Measurements from ENCODE around the gene PHYHIPL. TPM values are rescaled to one million over a fixed set of nuclear protein-coding genes. Genes with fewer than 3 reads are reported as not detected.

PHYHIPL gene
- total RNA-seq, 3 donors from 2014 or later, result under 0.01 to 0.44 (median under 0.01) TPM

DNA sequence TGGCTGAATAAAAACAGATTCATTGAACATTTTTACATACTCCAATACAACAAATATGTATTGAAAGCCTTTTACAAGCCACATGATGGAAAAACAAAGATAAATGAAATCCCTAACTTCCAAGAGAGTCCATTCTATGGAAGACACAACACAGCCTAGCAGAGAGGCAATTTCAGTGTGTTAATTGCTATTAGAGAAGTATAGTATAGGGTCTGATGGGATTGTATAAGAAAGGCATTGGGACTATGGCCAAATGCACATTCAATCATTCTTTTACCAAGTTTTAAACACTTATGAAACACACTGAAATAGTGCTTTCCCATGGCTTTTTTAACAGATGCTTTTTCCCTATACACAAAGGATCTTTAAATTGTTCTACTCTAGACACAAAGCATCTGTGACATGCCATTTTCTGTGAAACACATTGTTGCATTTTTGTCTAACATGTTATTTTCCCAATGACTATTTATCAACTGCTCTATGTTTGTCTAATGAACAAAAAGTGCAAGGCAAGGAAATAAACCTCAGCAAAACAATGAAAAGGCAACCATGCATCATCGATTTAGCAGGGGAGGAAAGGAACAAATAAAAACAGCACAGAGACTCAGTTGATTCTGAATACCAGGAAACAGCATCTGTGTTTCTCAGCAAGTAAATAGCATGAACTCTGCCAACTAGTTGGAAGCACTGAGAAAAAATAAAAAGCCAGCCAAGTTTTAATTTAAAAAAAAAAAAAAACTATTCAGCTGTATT, 42.4 kb upstream of the PHYHIPL start:
- H3K4me1 ChIP-seq, result peaks cover 0 to 3% of the 10 kb centered on the region in 2 donors
- intact Hi-C loops (cut with DNase I; ENCODE audit: low total_unique reads), result no loop called here
- TF ChIP-seq, protein P1, sequence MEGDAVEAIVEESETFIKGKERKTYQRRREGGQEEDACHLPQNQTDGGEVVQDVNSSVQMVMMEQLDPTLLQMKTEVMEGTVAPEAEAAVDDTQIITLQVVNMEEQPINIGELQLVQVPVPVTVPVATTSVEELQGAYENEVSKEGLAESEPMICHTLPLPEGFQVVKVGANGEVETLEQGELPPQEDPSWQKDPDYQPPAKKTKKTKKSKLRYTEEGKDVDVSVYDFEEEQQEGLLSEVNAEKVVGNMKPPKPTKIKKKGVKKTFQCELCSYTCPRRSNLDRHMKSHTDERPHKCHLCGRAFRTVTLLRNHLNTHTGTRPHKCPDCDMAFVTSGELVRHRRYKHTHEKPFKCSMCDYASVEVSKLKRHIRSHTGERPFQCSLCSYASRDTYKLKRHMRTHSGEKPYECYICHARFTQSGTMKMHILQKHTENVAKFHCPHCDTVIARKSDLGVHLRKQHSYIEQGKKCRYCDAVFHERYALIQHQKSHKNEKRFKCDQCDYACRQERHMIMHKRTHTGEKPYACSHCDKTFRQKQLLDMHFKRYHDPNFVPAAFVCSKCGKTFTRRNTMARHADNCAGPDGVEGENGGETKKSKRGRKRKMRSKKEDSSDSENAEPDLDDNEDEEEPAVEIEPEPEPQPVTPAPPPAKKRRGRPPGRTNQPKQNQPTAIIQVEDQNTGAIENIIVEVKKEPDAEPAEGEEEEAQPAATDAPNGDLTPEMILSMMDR (IDR thresholded peaks at IDR 0.05), result no peak
- TF ChIP-seq POLR2AphosphoS5 (IDR thresholded peaks at IDR 0.05), result no peak
- TF ChIP-seq POLR2A (IDR thresholded peaks at IDR 0.05), result no peak

GRCh38 chr10:59134785-59135184, 41.7 kb upstream of the PHYHIPL start:
- no peak for DNase-seq (ENCODE audit: low spot score in 2 of 2)
- Histone ChIP-seq H3K9me3 (no peaks in the 10 kb centered on the region), H3K4me3 (no peak overlapping the region), H3K4me1 (peaks cover 0 to 3% of the 10 kb centered on the region in 2 donors), H3K27me3 (no peaks in the 10 kb centered on the region), H3K36me3 (no peaks in the 10 kb centered on the region), H3K27ac (no peak overlapping the region)
- intact Hi-C loops (cut with DNase I; ENCODE audit: low total_unique reads), result no loop called here
- TF ChIP-seq, protein P1 (IDR thresholded peaks at IDR 0.05), result no peak
- TF ChIP-seq POLR2AphosphoS5 (IDR thresholded peaks at IDR 0.05) (no peak), POLR2A (IDR thresholded peaks at IDR 0.05) (no peak)

More for the DNA sequence above, 42.4 kb upstream of the PHYHIPL start:
- no peaks in the 10 kb centered on the region for H3K9me3 ChIP-seq
- no peak overlapping the region for H3K27ac ChIP-seq
- DNase-seq (ENCODE audit: low spot score in 2 of 2), result no peak
- no peak overlapping the region for H3K4me3 ChIP-seq
- no peaks in the 10 kb centered on the region for H3K36me3 ChIP-seq
- H3K27me3 ChIP-seq, result no peaks in the 10 kb centered on the region

DNA sequence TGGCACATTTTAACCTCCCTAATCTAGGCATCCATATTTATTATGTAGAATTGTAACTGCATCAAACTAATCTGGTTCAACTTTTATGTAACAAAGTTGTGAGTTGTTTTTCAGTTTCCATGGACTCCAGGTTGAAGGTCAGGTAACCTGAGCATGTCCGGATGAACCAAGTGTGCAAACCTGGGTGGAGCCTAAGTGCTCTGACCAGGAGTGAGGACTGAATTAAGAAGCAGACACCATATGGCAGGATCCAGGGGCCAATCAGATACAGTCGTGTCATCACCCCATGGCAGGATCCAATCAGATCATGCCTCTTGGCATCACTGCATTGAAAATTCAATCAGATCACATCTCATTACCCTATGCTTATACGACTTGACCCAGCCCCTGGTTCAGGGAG, 41.2 kb upstream of the PHYHIPL start:
- Histone ChIP-seq H3K4me3 (no peak overlapping the region), H3K4me1 (peaks cover 0 to 3% of the 10 kb centered on the region in 2 donors), H3K36me3 (no peaks in the 10 kb centered on the region), H3K27ac (no peak overlapping the region), H3K27me3 (no peaks in the 10 kb centered on the region), H3K9me3 (no peaks in the 10 kb centered on the region)
- intact Hi-C loops (cut with DNase I; ENCODE audit: low total_unique reads), result no loop called here
- no peak for TF ChIP-seq POLR2A (IDR thresholded peaks at IDR 0.05)
- no peak for TF ChIP-seq POLR2AphosphoS5 (IDR thresholded peaks at IDR 0.05)
- TF ChIP-seq, protein P1 (IDR thresholded peaks at IDR 0.05), result no peak
- DNase-seq (ENCODE audit: low spot score in 2 of 2), result no peak

DNA sequence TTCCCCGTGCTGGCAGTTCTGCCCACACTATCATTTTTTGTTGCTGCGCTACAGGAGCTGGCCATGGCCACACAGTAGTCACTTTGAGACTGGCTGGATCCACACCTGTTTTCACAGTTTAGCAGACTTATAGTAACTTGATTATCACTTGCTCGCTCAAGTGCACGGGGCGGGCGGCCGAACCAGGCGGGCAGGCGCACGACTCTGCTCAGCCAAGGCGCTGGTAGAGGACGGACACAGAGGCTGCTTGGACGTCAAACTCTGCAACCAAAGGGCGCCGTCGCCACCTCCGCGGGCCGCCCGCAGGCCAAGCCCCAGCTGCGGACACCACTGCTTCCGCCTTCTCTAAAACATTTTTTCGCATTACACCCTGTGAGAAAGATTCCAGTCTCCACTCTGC, 38.4 kb upstream of the PHYHIPL start:
- DNase-seq (ENCODE audit: low spot score in 2 of 2), result no peak
- H3K9me3 ChIP-seq, result no peaks in the 10 kb centered on the region
- intact Hi-C loops (cut with DNase I; ENCODE audit: low total_unique reads), result no loop called here
- H3K4me1 ChIP-seq, result peaks cover 0 to 3% of the 10 kb centered on the region in 2 donors
- H3K4me3 ChIP-seq, result no peak overlapping the region
- H3K27me3 ChIP-seq, result no peaks in the 10 kb centered on the region
- H3K27ac ChIP-seq, result no peak overlapping the region
- no peaks in the 10 kb centered on the region for H3K36me3 ChIP-seq
- TF ChIP-seq POLR2AphosphoS5 (IDR thresholded peaks at IDR 0.05), result no peak
- TF ChIP-seq, protein P1 (IDR thresholded peaks at IDR 0.05), result no peak
- TF ChIP-seq POLR2A (IDR thresholded peaks at IDR 0.05), result no peak

- DNase-seq (ENCODE audit: low spot score in 2 of 2), result no peak
Measured at GRCh38 chr10:59143544-59143943, 32.9 kb upstream of the PHYHIPL start.

More at GRCh38 chr10:59143544-59143943, 32.9 kb upstream of the PHYHIPL start:
- H3K9me3 ChIP-seq, result no peaks in the 10 kb centered on the region
- no peak overlapping the region for H3K4me3 ChIP-seq
- H3K27me3 ChIP-seq, result no peaks in the 10 kb centered on the region
- intact Hi-C loops (cut with DNase I; ENCODE audit: low total_unique reads), result no loop called here
- H3K27ac ChIP-seq, result no peak overlapping the region
- no peaks in the 10 kb centered on the region for H3K36me3 ChIP-seq
- H3K4me1 ChIP-seq, result no peaks in the 10 kb centered on the region
- no peak for TF ChIP-seq POLR2A (IDR thresholded peaks at IDR 0.05)
- TF ChIP-seq POLR2AphosphoS5 (IDR thresholded peaks at IDR 0.05), result no peak
- TF ChIP-seq, protein P1 (IDR thresholded peaks at IDR 0.05), result no peak
